Breast epithelium (tissue), 3 donors: Measurements from ENCODE around the gene TUBB1.

Source experiments
- POLR2A ChIP-seq: fragments of 450-650 bp; IDR thresholded peaks from one replicate; pipeline ENCODE4 v1.6.1; 2016; ENCODE audit warnings: antibody characterized with exemption, mild to moderate bottlenecking, moderate library complexity
- POLR2AphosphoS5 ChIP-seq, 3 donors: sonication (generic); formaldehyde crosslinking; IDR thresholded peaks; one replicate each; pipeline ENCODE4 v1.6.1; 2017; ENCODE audit warnings: antibody characterized with exemption in 3 of 3
- TF ChIP-seq, protein P1 (sequence below), 3 donors: fragments of 450-650 bp; IDR thresholded peaks; one replicate each; pipeline ENCODE4 v1.5.1; 2016 to 2017; ENCODE audit warnings: antibody characterized with exemption in 3 of 3, mild to moderate bottlenecking in 3 of 3, moderate library complexity in 3 of 3

- TF ChIP-seq, protein P1, sequence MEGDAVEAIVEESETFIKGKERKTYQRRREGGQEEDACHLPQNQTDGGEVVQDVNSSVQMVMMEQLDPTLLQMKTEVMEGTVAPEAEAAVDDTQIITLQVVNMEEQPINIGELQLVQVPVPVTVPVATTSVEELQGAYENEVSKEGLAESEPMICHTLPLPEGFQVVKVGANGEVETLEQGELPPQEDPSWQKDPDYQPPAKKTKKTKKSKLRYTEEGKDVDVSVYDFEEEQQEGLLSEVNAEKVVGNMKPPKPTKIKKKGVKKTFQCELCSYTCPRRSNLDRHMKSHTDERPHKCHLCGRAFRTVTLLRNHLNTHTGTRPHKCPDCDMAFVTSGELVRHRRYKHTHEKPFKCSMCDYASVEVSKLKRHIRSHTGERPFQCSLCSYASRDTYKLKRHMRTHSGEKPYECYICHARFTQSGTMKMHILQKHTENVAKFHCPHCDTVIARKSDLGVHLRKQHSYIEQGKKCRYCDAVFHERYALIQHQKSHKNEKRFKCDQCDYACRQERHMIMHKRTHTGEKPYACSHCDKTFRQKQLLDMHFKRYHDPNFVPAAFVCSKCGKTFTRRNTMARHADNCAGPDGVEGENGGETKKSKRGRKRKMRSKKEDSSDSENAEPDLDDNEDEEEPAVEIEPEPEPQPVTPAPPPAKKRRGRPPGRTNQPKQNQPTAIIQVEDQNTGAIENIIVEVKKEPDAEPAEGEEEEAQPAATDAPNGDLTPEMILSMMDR (IDR thresholded peaks at IDR 0.05) = no peak
- TF ChIP-seq POLR2A (no peak), POLR2AphosphoS5 (IDR thresholded peaks at IDR 0.05) (no peak)
Observed at GRCh38 chr20:58978351-58979190, 40.7 kb upstream of the TUBB1 start.
